Measurements from ENCODE around the gene IDE. TPM values are rescaled to one million over a fixed set of nuclear protein-coding genes. Genes with fewer than 3 reads are reported as not detected.
"Not testable (repeated sequence)": the region's sequence is repeated elsewhere in the genome, so short reads cannot be mapped to it uniquely, and the experiment has no call there.

IDE gene
- total RNA-seq, 2 donors from 2014 or later, result 41.4 to 52.8 TPM

GRCh38 chr10:92413011-92413410 is 160.9 kb downstream of the IDE start:
- Mint-ChIP-seq H3K27me3 (peaks cover 16 to 19% of the 10 kb centered on the region in 2 donors), H3K4me1 (ENCODE audit: low read depth in 2 of 2) (peaks cover 0 to 5% of the 10 kb centered on the region in 2 donors), H3K36me3 (no peaks in the 10 kb centered on the region), H3K4me3 (no peak overlapping the region), H3K9me3 (no peaks in the 10 kb centered on the region), H3K27ac (no peak overlapping the region)
- ATAC-seq (no peak), DNase-seq (ENCODE audit: low spot score) (no peak)

- DNase-seq (ENCODE audit: low spot score) (no peak), ATAC-seq (no peak)
- peaks cover 0 to 5% of the 10 kb centered on the region in 2 donors for H3K4me1 Mint-ChIP-seq (ENCODE audit: low read depth in 2 of 2)
- peaks cover 13% of the 10 kb centered on the region in 2 donors for H3K27me3 Mint-ChIP-seq
- no peaks in the 10 kb centered on the region for H3K36me3 Mint-ChIP-seq
- H3K9me3 Mint-ChIP-seq, result no peaks in the 10 kb centered on the region
- H3K27ac Mint-ChIP-seq, result no peak overlapping the region
- no peak overlapping the region for H3K4me3 Mint-ChIP-seq
Observed at GRCh38 chr10:92411406-92411805, 162.5 kb downstream of the IDE start.

GRCh38 chr10:92410501-92410900 is 163.4 kb downstream of the IDE start:
- H3K4me1 Mint-ChIP-seq (ENCODE audit: low read depth in 2 of 2), result peaks cover 0 to 5% of the 10 kb centered on the region in 2 donors
- no peak overlapping the region for H3K27ac Mint-ChIP-seq
- H3K9me3 Mint-ChIP-seq, result no peaks in the 10 kb centered on the region
- H3K27me3 Mint-ChIP-seq, result peaks cover 8 to 12% of the 10 kb centered on the region in 2 donors
- DNase-seq (ENCODE audit: low spot score) (no peak), ATAC-seq (no peak)
- no peaks in the 10 kb centered on the region for H3K36me3 Mint-ChIP-seq
- H3K4me3 Mint-ChIP-seq, result no peak overlapping the region

- H3K27me3 Mint-ChIP-seq, result peaks cover 8 to 15% of the 10 kb centered on the region in 2 donors
- peaks cover 0 to 5% of the 10 kb centered on the region in 2 donors for H3K4me1 Mint-ChIP-seq (ENCODE audit: low read depth in 2 of 2)
- H3K27ac Mint-ChIP-seq, result no peak overlapping the region
- no peaks in the 10 kb centered on the region for H3K9me3 Mint-ChIP-seq
- H3K4me3 Mint-ChIP-seq, result no peak overlapping the region
- ATAC-seq, result no peak
- no peaks in the 10 kb centered on the region for H3K36me3 Mint-ChIP-seq
- DNase-seq (ENCODE audit: low spot score), result no peak
Observed at GRCh38 chr10:92408017-92408361, 165.9 kb downstream of the IDE start.

GRCh38 chr10:92407305-92408016 is 166.4 kb downstream of the IDE start:
- H3K27ac Mint-ChIP-seq, result no peak overlapping the region
- no peaks in the 10 kb centered on the region for H3K9me3 Mint-ChIP-seq
- no peaks in the 10 kb centered on the region for H3K36me3 Mint-ChIP-seq
- H3K4me3 Mint-ChIP-seq, result no peak overlapping the region
- no peak for DNase-seq (ENCODE audit: low spot score)
- peaks cover 8 to 13% of the 10 kb centered on the region in 2 donors for H3K27me3 Mint-ChIP-seq
- peaks cover 0 to 5% of the 10 kb centered on the region in 2 donors for H3K4me1 Mint-ChIP-seq (ENCODE audit: low read depth in 2 of 2)
- ATAC-seq, result no peak

GRCh38 chr10:92405419-92405924 is 168.4 kb downstream of the IDE start:
- Mint-ChIP-seq H3K27me3 (peaks cover 3 to 10% of the 10 kb centered on the region in 2 donors), H3K4me1 (ENCODE audit: low read depth in 2 of 2) (peaks cover 0 to 2% of the 10 kb centered on the region in 2 donors), H3K36me3 (no peaks in the 10 kb centered on the region), H3K9me3 (no peaks in the 10 kb centered on the region), H3K4me3 (no peak overlapping the region), H3K27ac (no peak overlapping the region)
- ATAC-seq (peak in 1 of 2 donors; percentile 28), DNase-seq (ENCODE audit: low spot score) (no peak)

- H3K4me3 Mint-ChIP-seq, result no peak overlapping the region
- DNase-seq (ENCODE audit: low spot score), result no peak
- H3K27me3 Mint-ChIP-seq, result peaks cover 0 to 9% of the 10 kb centered on the region in 2 donors
- ATAC-seq, result no peak
- no peaks in the 10 kb centered on the region for H3K4me1 Mint-ChIP-seq (ENCODE audit: low read depth in 2 of 2)
- H3K9me3 Mint-ChIP-seq, result no peaks in the 10 kb centered on the region
- no peak overlapping the region for H3K27ac Mint-ChIP-seq
- no peaks in the 10 kb centered on the region for H3K36me3 Mint-ChIP-seq
Observed at GRCh38 chr10:92404612-92405418, 169.1 kb downstream of the IDE start.

- not testable (repeated sequence) for H3K4me3 Mint-ChIP-seq; H3K27ac Mint-ChIP-seq; H3K36me3 Mint-ChIP-seq; H3K27me3 Mint-ChIP-seq; H3K4me1 Mint-ChIP-seq (ENCODE audit: low read depth in 2 of 2); DNase-seq (ENCODE audit: low spot score); H3K9me3 Mint-ChIP-seq; ATAC-seq
Observed at GRCh38 chr10:92402234-92402633, 171.7 kb downstream of the IDE start.

Other genes with a start within 250 kb of the IDE start
- 10 to 100 TPM; 25.6 to 42.2 TPM for gene KIF11, start 19.0 kb upstream of the IDE start, total RNA-seq
- 1 to 10 TPM in 1 of 2 donors, under 1 TPM in 1; 0.33 to 1.8 TPM for gene HHEX, start 115.9 kb upstream of the IDE start, total RNA-seq

All from natural killer cell treated with Interleukin-12 subunit alpha and Interleukin-12 subunit beta and Interleukin-15 and Interleukin-18, amount 100 ng/mL, for 72 hours (primary cell).